Measurements from ENCODE around the gene STX4. TPM values are rescaled to one million over a fixed set of nuclear protein-coding genes. Genes with fewer than 3 reads are reported as not detected.

The STX4 gene
- polyA plus RNA-seq, 1 donor (not counting 4 experiments of a cell fraction or from before 2014, with no cell fraction given) = 43.6 TPM

DNA sequence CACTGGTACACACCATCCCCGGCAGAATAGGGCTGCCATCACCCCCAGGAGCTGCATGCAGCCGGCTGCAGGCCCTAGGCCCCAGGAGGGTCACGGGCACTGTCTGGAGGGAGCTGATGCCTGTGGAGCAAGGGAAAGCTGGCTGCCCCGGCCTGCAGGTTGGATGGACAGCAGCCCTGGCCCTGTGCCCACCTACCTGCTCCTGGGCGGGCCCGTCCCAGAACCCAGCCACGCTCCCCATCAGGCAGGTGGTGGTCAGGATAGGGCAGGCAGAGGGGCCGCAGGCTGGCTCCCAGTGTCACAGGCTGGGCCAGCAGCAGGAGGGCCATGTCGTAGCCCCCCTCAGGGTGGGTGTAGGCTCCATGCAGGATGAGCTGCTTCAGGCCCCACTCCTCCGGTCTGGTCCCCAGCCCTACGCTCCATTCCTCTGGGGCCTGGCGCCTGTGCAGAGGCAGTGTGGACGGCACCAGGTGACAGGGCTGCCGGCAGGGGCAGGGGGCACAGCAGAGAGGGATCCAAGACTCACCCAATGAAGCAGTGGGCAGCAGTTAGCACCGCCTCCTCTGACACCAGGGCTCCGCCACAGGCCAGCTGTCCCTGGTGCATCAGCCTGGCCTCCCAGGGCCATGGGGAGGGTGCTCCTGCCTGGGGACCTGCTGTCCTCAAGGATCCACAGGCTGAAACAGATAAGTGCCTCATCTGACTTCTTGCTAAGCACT, 51.4 kb downstream of the STX4 start:
- Histone ChIP-seq H3K9me3 (ENCODE audit: control insufficient read depth, low read depth, low read length) (no peaks in the 10 kb centered on the region), H3K9me1 (ENCODE audit: control insufficient read depth, extremely low read depth, insufficient read depth, low read length) (no peaks in the 10 kb centered on the region), H3K4me3 (ENCODE audit: control insufficient read depth in 2 of 3, extremely low read depth in 1 of 3, insufficient read depth in 2 of 3, low read depth in 1 of 3, low read length in 3 of 3) (no peak overlapping the region), H3K9ac (ENCODE audit: control insufficient read depth, extremely low read depth, insufficient read depth, low read length) (no peak overlapping the region), H3K27ac (ENCODE audit: control insufficient read depth, insufficient read depth, low read length) (peak overlapping the region; percentile 39), H4K20me1 (ENCODE audit: control insufficient read depth, extremely low read depth, insufficient read depth, low read length) (no peaks in the 10 kb centered on the region), H2AFZ (ENCODE audit: control insufficient read depth, low read length) (no peak overlapping the region), H3K79me2 (ENCODE audit: control insufficient read depth, insufficient read depth, low read length) (peaks cover 19% of the 10 kb centered on the region), H3K4me1 (ENCODE audit: control insufficient read depth, extremely low read depth, insufficient read depth, low read length) (peaks cover 9% of the 10 kb centered on the region), H3K27me3 (ENCODE audit: control insufficient read depth, extremely low read depth, insufficient read depth, low read length) (no peaks in the 10 kb centered on the region), H3K36me3 (ENCODE audit: control insufficient read depth in 2 of 2, extremely low read depth in 1 of 2, insufficient read depth in 2 of 2, low read length in 2 of 2) (peaks cover 11 to 15% of the 10 kb centered on the region in 2 experiments), H3K4me2 (ENCODE audit: control insufficient read depth, extremely low read depth, insufficient read depth, low read depth, low read length) (no peak overlapping the region)
- no peak for DNase-seq (ENCODE audit: low read depth, low spot score)
- no peak for FAIRE-seq
- no peak for TF ChIP-seq CTCF (optimal IDR thresholded peaks at IDR 0.05 in 1 of 3, IDR thresholded peaks at IDR 0.05 in 1 of 3, conservative IDR thresholded peaks at IDR 0.05 in 1 of 3; ENCODE audit: extremely low read depth in 1 of 3, insufficient read depth in 2 of 3, low read length in 3 of 3)
- TF ChIP-seq EZH2 (IDR thresholded peaks at IDR 0.05; ENCODE audit: low read length) = no peak
- dilution Hi-C loops (cut with MboI; ENCODE audit: extremely low pct_ligation_motif_present, low sequenced_read_pairs) = no loop called here

GRCh38 chr16:31085411-31085810, 52.1 kb downstream of the STX4 start:
- Histone ChIP-seq H3K36me3 (ENCODE audit: control insufficient read depth in 2 of 2, extremely low read depth in 1 of 2, insufficient read depth in 2 of 2, low read length in 2 of 2) (peaks cover 11 to 13% of the 10 kb centered on the region in 2 experiments), H3K79me2 (ENCODE audit: control insufficient read depth, insufficient read depth, low read length) (peaks cover 14% of the 10 kb centered on the region), H2AFZ (ENCODE audit: control insufficient read depth, low read length) (no peak overlapping the region), H3K9me3 (ENCODE audit: control insufficient read depth, low read depth, low read length) (no peaks in the 10 kb centered on the region), H3K9me1 (ENCODE audit: control insufficient read depth, extremely low read depth, insufficient read depth, low read length) (no peaks in the 10 kb centered on the region), H3K9ac (ENCODE audit: control insufficient read depth, extremely low read depth, insufficient read depth, low read length) (no peak overlapping the region), H3K4me2 (ENCODE audit: control insufficient read depth, extremely low read depth, insufficient read depth, low read depth, low read length) (no peak overlapping the region), H3K27me3 (ENCODE audit: control insufficient read depth, extremely low read depth, insufficient read depth, low read length) (no peaks in the 10 kb centered on the region), H3K4me1 (ENCODE audit: control insufficient read depth, extremely low read depth, insufficient read depth, low read length) (peaks cover 9% of the 10 kb centered on the region), H3K27ac (ENCODE audit: control insufficient read depth, insufficient read depth, low read length) (peak overlapping the region; percentile 39), H3K4me3 (ENCODE audit: control insufficient read depth in 2 of 3, extremely low read depth in 1 of 3, insufficient read depth in 2 of 3, low read depth in 1 of 3, low read length in 3 of 3) (no peak overlapping the region), H4K20me1 (ENCODE audit: control insufficient read depth, extremely low read depth, insufficient read depth, low read length) (no peaks in the 10 kb centered on the region)
- TF ChIP-seq EZH2 (IDR thresholded peaks at IDR 0.05; ENCODE audit: low read length) (no peak), CTCF (optimal IDR thresholded peaks at IDR 0.05 in 1 of 3, IDR thresholded peaks at IDR 0.05 in 1 of 3, conservative IDR thresholded peaks at IDR 0.05 in 1 of 3; ENCODE audit: extremely low read depth in 1 of 3, insufficient read depth in 2 of 3, low read length in 3 of 3) (no peak)
- dilution Hi-C loops (cut with MboI; ENCODE audit: extremely low pct_ligation_motif_present, low sequenced_read_pairs) = no loop called here
- FAIRE-seq (no peak), DNase-seq (ENCODE audit: low read depth, low spot score) (no peak)
